ENCODE data around the gene ST3GAL4.

Gene ST3GAL4

GRCh38 chr11:126333142-126333541 lies 22.3 kb upstream of the ST3GAL4 start:
- no peak for TF ChIP-seq CTCF (IDR thresholded peaks at IDR 0.05)

- TF ChIP-seq CTCF (IDR thresholded peaks at IDR 0.05), result no peak
These were observed 20.6 kb upstream of the ST3GAL4 start for GRCh38 chr11:126334659-126335462.

DNA sequence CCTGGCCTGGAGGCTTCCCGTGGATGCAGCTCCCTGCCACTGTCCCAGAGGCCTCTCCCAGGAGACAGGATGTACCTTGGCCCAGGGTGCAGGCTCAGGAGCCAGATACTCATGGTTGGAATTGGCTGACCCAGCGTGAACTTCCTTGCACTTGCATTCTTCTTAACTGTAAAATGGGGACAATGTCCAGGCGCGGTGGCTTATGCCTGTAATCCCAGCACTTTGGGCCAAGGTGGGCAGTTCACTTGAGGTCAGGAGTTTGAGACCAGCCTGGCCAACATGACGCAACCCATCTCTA lies 20.1 kb upstream of the ST3GAL4 start:
- TF ChIP-seq CTCF (IDR thresholded peaks at IDR 0.05), result no peak

DNA sequence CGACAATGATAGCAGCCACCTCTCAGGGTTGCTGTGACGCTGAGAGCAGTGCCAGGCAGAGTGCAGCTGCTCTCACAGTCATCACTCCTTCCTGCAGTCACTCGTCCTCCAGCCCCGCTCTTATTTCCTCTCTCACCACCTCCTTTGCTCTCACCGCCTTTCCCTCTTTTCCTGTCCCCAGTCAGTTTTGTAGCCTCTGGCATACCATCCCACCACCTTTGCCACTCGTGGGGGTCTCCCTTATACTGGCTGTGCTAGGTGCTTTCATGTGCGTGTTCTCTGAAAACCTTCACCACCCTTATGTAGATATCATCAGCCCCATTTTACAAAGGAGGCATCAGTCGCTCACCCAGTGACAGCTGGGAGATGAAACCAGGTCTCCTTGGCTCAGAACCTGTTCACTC lies 19.3 kb upstream of the ST3GAL4 start:
- no peak for TF ChIP-seq CTCF (IDR thresholded peaks at IDR 0.05)

DNA sequence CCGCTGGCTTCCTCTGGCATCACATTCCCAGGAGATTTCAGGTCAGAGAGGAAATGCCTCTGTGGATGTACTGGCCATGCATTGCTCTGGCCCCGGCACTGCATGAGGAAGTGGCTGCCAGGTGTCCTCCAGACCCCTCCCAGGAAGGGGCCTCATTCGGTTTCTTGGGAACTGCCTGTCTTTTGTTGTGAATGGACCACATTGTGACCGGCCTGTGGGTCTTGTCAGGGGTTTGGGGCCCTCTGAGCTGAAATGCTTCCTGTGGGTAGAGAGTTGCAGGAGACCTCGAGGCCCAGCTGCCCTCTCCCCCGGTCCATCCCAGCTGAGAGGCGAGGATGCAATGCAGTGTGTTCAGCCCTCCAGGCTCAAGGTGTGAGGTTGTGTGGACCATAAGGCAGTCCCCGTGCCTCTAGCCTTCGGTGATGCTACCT lies 18.8 kb upstream of the ST3GAL4 start:
- TF ChIP-seq CTCF (IDR thresholded peaks at IDR 0.05), result no peak

DNA sequence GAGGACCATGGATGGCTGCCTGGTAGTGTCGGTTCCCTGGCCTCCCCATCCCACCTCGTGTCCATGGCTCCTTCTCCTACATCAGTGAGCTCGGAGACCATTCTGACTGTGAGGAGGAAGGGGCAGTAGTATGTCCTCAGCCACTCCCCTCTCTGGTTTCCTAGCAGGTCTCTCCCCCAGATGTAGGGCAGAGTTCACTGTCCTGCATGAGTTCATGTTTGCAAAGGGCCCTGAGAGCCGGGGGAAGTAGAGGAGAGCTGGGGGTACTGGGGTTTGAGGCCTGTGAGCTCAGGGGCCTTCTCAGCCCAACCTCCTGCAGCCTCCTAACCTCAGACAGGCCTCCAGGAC lies 18.4 kb upstream of the ST3GAL4 start:
- no peak for TF ChIP-seq CTCF (IDR thresholded peaks at IDR 0.05)

DNA sequence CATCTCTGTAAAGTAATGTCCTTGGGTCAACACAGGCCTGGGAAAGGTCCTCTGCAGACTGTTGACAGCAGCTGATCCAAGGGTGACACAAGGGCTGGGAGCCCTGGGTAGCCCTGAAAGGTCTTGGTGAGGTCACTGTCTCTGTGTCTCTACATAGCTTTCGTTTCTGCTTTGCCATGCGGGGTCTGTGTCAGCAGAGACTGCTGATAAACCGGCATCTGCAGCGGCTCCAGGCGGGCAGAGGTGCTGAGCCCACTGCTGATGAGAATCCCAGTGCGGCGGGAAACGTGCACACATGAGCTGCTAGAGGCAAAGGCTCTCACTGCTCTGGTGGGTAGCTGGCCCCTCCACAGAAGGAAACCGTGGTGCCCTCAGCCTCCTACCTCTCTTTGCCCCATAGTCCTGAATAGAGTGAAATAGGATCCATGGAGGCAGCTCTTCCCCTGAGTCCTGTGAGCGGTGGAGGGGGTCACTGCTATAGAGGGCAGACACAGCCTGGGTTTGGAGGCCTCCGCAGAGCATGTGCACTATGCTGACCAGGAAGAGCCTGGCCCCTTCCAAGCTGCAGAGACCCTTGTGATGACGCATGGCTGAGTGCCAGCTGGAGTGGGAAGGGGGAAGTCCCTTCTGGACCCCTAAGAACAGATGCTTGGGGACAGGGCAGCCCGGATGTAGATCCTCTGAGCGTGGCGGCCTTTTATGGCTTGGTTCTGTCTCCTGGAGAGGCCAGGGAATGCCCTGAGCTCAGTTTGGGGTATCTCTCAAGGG lies 17.8 kb upstream of the ST3GAL4 start:
- TF ChIP-seq CTCF (IDR thresholded peaks at IDR 0.05), result no peak

Measured in LNCAP (cell line).